ENCODE results near the gene MCRS1. TPM values are rescaled to one million over a fixed set of nuclear protein-coding genes. Genes with fewer than 3 reads are reported as not detected.

MCRS1 gene
- total RNA-seq, 1 donor from 2014 or later, result 48.5 TPM

- DNase-seq (ENCODE audit: low read depth in 2 of 2), result no peak
Observed at GRCh38 chr12:49582201-49582600, 14.3 kb upstream of the MCRS1 start.

- peak; percentile 34 to 75 for DNase-seq (ENCODE audit: low read depth in 2 of 2)
Observed at GRCh38 chr12:49580572-49581535, 12.9 kb upstream of the MCRS1 start.

GRCh38 chr12:49578471-49579112 lies 10.7 kb upstream of the MCRS1 start:
- no peak for DNase-seq (ENCODE audit: low read depth in 2 of 2)

GRCh38 chr12:49577589-49578315 lies 9.8 kb upstream of the MCRS1 start:
- no peak for DNase-seq (ENCODE audit: low read depth in 2 of 2)

- DNase-seq (ENCODE audit: low read depth in 2 of 2), result peak in 1 of 2 donors; percentile 29
Observed at GRCh38 chr12:49568442-49569162, 660 bp upstream of the MCRS1 start.

GRCh38 chr12:49567302-49567610 lies 686 bp downstream of the MCRS1 start:
- no peak for DNase-seq (ENCODE audit: low read depth in 2 of 2)

- DNase-seq (ENCODE audit: low read depth in 2 of 2), result no peak
Observed at GRCh38 chr12:49566361-49566760, 1.6 kb downstream of the MCRS1 start.

GRCh38 chr12:49565406-49566265 lies 2.3 kb downstream of the MCRS1 start:
- DNase-seq (ENCODE audit: low read depth in 2 of 2), result no peak

- DNase-seq (ENCODE audit: low read depth in 2 of 2), result no peak
Observed at GRCh38 chr12:49564686-49565405, 3.1 kb downstream of the MCRS1 start.

- no peak for DNase-seq (ENCODE audit: low read depth in 2 of 2)
Observed at GRCh38 chr12:49563951-49564685, 3.8 kb downstream of the MCRS1 start.

GRCh38 chr12:49562831-49563230 lies 5.1 kb downstream of the MCRS1 start:
- no peak for DNase-seq (ENCODE audit: low read depth in 2 of 2)

GRCh38 chr12:49562233-49562632 lies 5.7 kb downstream of the MCRS1 start:
- no peak for DNase-seq (ENCODE audit: low read depth in 2 of 2)

- no peak for DNase-seq (ENCODE audit: low read depth in 2 of 2)
Observed at GRCh38 chr12:49560695-49561094, 7.2 kb downstream of the MCRS1 start.

- DNase-seq (ENCODE audit: low read depth in 2 of 2), result no peak
Observed at GRCh38 chr12:49559011-49559675, 8.8 kb downstream of the MCRS1 start.

GRCh38 chr12:49558526-49558925 lies 9.4 kb downstream of the MCRS1 start:
- DNase-seq (ENCODE audit: low read depth in 2 of 2), result no peak

GRCh38 chr12:49557917-49558215 lies 10.1 kb downstream of the MCRS1 start:
- DNase-seq (ENCODE audit: low read depth in 2 of 2), result no peak

GRCh38 chr12:49557187-49557916 lies 10.6 kb downstream of the MCRS1 start:
- DNase-seq (ENCODE audit: low read depth in 2 of 2), result no peak

All from dermis microvascular lymphatic vessel endothelial cell (primary cell).